ENCODE data around the gene ZNF800.

ZNF800 gene

DNA sequence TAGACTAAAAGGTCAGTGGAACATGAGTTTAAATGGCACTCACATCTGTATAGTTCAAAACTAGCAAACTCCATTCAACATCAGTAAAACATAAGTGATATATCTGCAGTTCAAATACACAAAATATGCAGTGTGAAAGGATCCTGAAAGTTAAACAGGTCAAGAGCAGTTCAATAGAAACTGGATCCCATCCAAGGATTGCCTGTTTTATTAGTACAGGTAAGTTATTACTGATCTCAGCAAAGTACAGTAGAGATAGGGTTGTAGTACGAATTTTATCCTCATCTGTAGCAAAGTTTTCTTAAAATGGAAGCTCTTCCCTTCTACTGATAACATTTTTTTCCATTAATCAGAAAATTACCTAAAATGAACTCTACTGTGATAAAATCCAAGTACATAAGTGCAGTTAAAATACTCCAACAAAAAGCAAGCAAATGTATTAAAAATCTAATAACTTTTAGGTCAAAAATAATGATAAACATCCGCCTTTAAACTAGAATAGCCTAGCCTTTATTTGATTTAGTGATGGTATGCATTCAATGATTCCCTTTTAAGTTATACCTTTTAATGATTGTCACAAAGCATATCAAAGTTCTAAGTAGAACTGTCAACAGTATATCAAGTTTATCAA is 2.2 kb downstream of the ZNF800 start:
- DNase-seq (ENCODE audit: low spot score), result no peak

DNA sequence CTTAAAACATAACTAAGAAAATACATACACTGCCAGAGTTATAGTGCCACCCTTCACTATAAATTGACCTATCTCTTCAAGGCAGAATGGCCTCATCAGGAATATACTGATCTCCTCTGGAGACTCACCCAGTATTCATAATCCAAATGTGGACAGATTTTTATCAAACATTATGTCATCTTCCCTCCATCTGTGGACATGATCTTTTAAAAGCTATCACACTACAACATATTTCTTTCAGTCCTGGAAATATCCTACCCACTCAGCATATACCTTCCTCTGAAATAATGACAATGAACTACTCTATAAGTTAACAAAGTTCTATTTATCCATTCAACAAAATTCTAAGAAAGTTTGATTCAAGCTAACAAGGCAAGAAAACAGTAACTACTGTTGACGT is 3.2 kb downstream of the ZNF800 start:
- no peak for DNase-seq (ENCODE audit: low spot score)

DNA sequence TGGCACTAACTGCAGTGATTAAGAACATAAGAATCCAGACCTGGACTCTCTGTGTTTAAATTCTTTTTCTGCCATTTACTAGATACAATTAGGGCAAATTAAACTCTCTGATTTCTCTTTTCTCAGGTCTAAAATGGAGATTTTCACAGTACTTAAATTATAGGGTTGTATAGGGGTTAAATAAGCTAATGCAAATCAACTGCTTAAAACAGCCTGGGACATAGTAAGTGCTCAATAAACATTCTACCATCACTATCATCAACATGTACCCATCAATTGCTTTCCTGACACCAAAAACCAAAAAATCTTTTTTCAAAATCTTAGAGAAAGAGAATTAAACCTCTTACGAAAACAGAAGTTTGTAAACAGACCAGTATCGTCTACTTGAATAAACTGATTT is 4.5 kb downstream of the ZNF800 start:
- no peak for DNase-seq (ENCODE audit: low spot score)

DNA sequence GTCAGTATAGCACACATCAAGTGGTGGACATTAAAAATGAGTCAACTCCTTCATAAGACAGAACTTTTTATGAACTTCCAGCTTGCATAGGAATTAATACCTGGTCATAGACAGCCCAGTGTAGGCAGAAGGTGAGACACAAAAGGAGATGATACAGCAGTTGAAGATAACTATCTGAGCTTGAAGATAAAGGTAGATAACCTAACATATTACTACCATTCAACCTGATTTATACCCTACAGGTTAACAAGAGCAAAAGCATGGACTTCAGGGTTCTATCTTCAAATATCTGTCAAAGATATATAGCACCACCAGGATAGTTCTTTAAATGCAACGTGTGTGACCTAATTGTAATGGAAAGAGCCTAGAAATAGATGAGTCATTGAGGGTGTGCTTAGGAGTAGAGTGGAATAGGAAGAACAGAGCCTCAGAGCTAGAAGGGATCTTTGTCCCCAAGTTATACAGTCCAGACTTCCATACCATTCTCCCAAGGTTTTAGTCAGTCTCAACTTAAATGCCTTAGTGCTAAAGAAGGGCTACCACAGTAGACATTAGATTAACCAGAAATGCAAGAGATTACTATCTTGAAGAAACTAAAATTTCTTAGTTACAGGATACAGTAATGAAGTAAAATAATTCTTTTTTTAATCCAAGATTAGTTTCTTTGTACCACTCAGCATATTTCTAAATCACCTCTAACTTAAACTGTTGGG is 9.2 kb downstream of the ZNF800 start:
- no peak for DNase-seq (ENCODE audit: low spot score)

DNA sequence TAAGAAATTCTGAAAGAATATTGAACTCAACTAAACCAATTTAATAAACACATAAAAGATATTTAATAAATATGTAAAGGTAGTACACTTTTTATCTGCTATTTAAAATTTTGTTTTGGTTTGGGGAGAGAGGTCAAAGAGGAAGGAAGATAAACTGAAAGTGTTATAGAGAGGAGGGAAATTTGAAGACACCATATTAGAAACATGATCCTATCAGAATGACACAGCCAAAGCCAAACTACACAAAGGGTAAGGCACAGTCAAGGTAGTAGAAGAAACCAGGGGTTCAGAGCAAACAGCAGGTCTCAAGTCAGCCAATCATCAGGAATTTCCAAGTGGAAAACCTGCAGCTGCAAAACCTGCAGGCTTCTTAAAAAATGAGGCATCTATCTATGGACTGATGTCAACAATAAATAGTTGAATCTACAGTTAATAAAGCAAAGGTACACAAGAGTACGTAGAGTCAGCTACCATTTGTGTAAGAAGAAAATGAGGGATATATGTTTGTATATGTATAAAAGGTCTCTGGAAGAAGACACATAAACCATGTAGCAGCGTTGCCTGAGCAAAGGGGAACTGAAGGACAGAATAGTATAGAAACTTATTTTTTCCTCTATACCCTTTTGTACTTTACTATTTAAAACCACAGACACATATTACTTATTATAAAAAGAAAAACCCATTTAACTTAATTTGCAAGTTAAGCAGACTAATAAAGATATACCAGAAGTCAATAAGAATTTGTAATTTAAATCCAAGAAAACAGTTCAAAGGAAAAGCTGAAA is 10.0 kb downstream of the ZNF800 start:
- no peak for DNase-seq (ENCODE audit: low spot score)

DNA sequence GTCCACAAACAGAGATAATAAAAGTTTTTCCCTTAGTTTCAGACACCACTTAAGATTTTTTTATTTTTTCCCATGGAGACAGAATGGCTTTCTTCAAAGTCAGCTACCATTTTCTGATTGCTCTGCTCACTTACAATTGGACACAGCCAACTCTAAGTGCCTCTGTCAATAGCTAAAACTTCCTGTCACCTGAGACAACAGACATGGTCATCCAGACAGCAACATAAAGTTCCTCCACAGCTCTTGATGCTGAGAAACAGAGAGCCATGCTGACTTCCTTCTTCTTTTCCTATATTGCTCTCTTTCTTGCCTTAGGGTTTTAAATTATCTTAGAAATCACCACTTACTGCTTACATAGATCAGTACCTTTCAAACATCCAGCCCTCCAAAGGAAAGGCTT is 12.0 kb downstream of the ZNF800 start:
- no peak for DNase-seq (ENCODE audit: low spot score)

DNA sequence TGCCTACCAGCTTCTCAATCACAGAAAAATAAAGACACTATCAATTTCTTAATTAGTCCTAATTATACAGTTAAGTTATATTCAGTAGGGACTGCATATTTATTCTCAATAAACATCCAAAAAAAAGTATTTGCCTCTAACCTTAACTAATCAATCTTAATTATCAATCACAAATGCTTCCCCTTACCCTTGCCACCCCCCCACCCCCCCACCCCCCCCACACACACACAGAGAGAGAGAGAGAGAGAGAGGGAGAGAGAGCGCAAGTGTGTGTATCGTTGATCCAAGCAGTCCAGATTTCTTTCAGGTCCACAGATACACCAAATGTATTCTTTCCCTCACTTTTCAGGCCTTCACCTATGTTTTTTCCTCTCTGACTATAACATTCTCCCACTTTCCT is 12.9 kb downstream of the ZNF800 start:
- no peak for DNase-seq (ENCODE audit: low spot score)

DNA sequence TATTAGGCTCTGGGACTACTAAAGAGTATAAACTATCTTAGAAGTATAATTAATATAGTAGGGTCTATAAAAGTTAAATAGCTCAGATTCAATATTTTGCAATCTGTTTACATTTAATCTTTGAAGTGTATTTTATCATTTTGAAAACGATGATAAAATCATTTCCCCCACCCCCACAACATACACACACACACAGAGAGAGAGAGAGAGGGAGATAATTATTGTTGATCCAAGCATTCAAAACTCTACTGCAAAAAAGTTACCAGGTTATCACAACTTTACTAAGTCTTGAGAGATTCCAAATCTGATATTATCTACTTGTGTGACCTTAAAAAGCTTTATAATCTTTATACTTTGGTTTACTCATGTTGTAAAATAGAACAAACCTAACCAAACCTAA is 14.0 kb downstream of the ZNF800 start:
- DNase-seq (ENCODE audit: low spot score), result no peak

DNA sequence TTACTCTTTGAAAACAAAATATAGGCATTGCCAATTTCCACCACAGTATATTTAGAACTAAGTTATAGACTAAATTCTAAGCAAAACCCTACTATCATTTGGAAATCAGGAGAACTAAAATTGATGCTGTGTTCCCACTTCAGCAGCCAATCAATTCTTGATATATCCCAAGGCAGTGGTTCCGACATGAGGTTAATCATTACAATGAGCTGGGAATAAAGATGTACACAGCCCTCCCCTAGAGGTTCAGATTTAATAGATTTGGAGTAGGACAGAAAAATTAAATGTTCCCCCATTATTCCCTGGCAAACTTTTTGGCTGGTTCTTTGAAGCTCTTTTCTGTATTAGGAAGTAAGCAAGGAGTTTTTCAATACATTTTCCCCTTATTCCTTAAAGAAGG is 15.1 kb downstream of the ZNF800 start:
- DNase-seq (ENCODE audit: low spot score), result no peak

DNA sequence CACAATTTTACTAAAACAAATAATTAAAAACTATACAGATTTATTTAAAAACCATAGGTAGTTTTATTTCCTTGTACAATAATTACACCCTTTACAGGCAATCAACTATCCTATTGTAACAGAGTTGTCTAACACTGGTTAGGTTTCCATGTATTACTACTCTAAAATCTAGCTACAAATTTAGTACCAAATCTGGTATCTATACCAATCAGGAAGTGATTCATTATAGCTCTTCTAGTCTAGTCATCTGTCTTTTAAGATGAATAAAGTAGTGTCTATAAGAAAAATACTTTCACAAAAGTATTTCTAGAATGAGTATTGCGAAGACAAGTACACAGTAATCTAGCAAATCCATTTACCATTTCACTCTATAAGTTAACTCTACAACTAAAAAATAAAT is 16.9 kb downstream of the ZNF800 start:
- no peak for DNase-seq (ENCODE audit: low spot score)

DNA sequence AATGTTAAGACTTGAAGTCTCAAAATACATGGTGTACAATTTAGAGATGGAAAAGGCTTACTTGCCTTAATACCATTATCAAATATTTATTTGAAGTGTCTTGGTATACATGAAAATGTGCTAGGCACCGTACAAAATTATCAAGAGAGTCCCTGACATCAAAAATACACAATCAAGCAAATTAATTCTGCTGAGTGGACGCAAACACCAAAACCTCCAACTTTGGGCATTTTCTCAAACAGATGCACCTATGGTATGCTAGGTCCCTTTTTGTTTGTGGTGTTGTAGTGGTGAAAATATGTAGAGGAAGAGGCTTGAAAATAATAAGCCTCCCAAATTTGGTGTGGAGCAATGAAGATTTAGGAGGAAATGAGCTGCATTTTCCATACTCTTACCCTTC is 24.8 kb downstream of the ZNF800 start:
- DNase-seq (ENCODE audit: low spot score), result no peak

DNA sequence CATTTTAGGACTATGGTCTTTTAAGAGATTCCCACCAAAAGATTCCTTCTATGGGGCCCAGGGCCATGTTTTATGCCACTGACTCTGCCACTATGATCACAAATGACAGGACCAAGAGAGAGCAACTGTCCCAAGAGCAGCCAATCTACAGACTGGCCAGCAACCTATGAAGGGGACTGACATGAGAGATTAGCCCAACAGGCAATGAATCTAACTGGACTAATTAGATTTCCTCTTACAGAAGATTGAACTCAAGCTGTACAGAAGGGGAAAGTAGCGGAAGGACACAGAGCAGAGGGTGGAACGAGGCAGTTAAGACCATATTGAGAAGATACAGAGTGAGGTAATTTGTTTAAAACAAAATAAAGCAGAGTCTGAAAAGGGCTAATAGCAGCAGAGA is 25.8 kb downstream of the ZNF800 start:
- DNase-seq (ENCODE audit: low spot score), result no peak

DNA sequence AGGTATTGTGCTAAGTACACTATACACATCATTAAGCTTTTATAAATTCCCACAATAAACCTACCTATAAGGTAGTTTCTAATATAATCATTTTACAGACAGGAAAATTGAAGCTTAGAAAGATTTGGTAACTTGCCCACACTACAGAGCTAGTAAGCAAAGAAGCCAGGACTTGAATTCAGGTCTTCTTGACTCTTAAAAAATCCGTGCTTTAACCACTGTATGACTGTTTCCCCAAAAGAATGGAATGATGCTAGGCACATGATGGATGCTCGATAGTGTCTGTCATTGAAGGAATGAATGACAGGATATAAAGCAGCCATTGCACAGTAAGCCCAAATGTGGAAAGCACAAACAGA is 26.6 kb downstream of the ZNF800 start:
- DNase-seq (ENCODE audit: low spot score), result no peak

DNA sequence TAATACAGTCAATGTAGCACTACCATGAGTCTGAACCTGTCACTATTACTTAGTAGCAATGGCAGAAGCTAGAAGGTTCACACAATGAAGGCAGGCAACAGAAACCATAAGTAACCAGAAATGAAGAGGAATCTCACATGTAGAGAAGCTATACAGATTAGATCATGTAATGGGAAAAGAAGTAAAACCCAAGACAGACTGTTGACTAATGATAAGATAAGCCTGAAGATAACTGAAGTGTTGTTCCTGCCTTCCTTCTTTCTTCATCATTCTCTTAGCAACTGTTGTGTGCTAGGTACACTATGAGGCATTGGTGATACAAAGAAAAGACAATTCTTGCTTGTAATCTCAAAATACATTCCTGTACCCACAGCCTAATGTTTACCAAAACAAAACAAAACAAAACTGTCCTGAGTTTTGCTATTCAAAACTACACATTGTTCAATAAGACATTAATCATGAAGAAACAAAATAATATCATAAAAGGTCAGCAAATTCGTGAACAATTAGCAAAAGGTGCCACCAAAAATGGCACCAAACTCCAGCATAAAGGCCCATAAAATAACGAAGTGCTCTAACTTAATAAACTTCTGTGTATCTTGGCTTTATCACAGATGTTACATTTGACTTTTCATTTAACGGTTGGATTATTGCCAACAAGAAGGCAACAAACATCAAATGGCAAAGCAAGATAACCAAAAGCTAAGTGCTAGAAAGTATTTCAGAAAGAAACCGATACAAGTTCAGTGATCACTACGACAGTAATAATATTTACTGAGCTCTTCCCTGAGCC is 27.1 kb downstream of the ZNF800 start:
- DNase-seq (ENCODE audit: low spot score), result no peak

DNA sequence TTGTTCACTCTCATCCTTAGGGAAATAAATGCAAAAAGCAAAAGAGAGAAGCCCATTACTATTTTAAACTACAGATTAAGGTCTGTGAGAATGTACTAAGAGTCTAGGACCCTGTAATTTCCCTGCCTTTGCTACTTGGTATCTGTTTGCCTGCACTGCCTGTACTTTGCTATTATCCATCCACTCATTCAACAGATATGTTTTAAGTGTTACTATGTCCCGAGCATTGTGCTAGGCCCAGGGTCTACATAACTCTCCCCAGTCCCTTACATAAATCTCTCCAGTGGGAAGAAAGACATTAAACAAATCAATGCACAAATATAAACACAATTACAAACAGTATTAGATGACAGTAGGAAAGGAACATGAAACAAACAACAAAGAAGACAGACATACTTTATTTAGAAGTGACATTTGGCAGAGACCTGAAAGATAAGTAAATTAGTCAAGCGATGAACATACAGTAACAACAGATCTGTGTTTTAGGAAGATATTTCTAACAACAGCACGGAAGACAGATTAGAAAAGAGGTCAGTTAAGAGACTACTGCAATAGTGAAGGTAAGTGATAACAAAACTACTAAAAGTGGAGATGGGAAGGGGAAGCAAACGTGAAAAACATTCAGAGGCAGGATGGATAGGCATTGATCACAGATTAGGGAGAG is 30.0 kb downstream of the ZNF800 start:
- DNase-seq (ENCODE audit: low spot score), result no peak

DNA sequence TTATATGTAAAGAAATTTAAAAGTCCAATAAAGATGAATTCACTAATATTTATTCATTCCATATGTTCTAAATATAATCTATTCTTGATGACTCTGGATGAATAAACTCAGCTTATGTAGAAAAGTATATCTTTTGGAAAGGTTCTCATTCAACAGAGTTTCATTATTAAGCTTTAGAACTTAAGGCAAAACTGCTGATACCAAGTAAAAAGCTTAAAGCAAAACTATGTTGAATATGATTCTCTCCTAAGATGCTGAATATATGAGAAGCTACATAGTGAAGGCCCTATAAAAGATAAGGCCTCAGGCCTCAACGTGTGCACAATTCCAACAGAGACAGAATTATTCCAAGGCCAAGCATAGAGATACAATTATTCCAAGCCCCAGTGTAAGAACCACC is 30.8 kb downstream of the ZNF800 start:
- no peak for DNase-seq (ENCODE audit: low spot score)

DNA sequence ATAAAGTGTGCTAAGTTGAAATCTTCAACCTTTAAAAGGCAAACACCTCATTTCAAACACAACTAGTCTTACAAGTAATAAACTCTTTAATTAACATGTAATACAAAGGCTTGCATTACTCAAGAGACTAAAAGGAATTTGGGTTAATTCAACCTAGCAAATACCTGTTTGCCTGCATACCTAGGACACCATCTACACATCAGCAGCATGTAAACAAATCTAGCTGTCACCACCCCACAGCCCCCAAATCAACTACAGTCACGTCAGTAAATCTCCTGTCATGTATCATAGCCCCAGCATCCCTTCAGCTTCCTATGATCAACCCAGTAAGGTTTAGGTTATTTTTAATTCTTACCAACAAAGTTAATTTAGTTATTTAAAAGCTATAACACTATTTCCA is 33.5 kb downstream of the ZNF800 start:
- no peak for DNase-seq (ENCODE audit: low spot score)

DNA sequence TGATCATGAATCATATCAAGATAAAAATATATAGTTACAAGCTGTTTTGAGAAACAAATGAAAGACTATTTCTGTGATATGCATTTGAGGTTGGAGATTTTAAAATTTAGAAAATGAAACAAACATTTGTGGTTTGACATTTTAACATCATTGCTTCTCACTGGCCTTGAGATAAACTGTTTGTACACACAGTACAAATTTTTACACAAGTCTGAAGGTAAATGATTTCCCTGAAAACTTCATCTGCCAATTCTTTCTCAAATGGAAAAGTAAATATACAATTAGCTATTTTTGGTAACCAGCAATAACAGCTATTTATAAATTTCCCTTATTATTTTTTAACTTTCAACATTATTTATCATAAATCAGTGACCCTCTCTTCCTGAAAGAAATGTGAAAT is 38.6 kb downstream of the ZNF800 start:
- DNase-seq (ENCODE audit: low spot score), result no peak

DNA sequence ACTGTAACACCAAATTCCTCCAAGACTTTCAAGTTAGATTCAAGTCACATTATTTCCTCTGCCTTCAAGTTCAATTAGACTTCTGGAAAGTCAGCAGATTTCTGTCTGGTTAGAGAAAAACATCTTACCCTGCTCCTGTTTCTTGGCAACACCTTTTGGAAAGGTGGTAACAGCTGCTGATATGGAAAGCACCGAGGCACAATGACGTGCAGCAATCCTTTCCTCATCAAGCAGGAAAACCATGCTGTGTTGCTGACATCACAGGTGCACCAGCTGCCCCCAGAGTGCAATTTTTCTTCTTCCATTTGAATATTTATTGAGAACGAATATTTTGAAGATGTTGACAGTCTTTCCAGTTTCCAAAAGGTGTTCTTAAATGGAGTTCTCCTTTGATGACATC is 41.9 kb downstream of the ZNF800 start:
- DNase-seq (ENCODE audit: low spot score), result no peak

DNA sequence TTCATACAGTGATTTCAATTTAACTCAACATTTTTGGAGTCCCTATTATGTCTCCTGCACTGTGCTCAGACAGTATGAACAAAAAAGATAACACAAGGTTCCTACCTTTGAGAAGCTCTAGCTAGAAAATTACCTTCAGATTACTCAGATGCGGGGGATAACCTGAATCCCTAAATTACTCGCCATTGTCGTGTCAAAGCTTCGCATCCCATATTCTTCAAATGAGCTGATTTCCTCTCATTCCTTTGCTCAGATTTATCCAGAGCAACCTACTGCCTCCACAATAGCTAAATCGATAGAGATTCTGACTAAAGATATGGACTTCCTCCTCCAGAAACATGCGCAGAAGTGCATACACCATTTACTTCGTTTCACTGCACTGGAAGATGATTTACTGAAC is 42.6 kb downstream of the ZNF800 start:
- no peak for DNase-seq (ENCODE audit: low spot score)

DNA sequence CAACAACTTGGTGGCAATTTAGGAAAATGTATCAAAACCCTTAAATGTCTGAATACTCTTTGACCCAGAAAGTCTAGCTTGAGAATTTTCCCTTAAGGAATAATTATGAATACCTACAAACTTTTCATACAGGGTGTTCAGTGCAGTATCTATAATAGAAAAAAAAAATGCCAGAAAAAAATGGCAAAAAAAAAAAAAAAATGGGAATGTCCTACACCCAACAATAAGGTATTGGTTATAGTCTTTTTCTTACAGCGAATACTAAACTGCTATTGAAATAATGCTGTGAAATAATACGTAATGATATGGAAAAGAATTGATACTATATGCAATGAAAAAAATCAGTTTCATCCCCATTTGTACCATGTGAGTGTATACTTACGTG is 44.3 kb downstream of the ZNF800 start:
- no peak for DNase-seq (ENCODE audit: low spot score)

DNA sequence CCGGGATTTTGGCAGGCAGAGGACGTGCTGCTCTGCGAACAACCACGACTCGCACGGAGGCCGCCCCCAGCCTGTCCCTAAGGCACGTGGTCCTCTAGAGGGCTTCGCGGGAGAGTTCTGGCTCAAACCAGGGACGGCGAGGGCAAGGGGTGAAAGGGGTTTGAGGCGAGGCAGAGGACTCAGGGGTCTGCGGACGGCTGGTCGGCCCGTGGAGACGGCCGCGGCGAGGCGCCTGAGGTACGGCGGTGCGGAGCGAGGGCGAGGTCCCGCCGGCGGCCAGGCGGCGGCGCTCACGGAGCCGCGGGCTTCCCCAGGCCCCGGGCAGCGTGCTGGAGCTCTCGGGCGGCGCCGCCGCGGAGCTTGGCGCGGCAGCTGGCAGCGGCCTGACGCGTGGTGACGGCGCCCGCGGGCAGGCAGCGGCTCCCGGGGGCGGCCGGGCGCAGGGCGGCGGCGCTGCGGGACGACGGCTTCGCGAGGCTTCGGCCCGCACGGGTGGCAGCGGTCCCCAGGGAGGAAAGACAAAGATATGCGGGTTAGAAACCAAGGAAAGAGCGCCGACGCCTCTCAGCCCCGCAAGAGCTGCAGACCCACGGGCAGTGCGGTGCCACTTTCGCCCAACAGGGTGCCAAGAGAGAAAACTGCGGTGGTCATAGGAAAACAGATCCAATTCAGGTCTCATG is 44.8 kb downstream of the ZNF800 start:
- DNase-seq (ENCODE audit: low spot score), result peak; percentile 82
